IMR-90 (cell line): Measurements from ENCODE around the gene ACIN1. TPM values are rescaled to one million over a fixed set of nuclear protein-coding genes. Genes with fewer than 3 reads are reported as not detected.

Experiments
- ATAC-seq: fragments of 200-7000 bp; cut with Tn5 transposase; 2 replicates; pipeline ENCODE4 v1.9.1; 2020; ENCODE audit warnings: low read depth, mild to moderate bottlenecking, moderate library complexity
- BruUV-seq: library from RNA; stranded (reverse); fragments of 400-500 nt; replicated peaks from 2 replicates; lab custom pipeline; 2021; lab: Mats Ljungman, UMichigan
- CTCF ChIA-PET: fragments of 300-600 bp; formaldehyde crosslinking; extraction: SDS; loops from one replicate; lab custom pipeline; 2021; ENCODE audit warnings: antibody characterized with exemption; lab: Yijun Ruan, JAX
- POLR2A ChIA-PET: fragments of 300-600 bp; sonication (Branson Sonifier 250); formaldehyde crosslinking; loops from one replicate; lab custom pipeline; 2022; ENCODE audit warnings: antibody characterized with exemption; ENCODE audit not compliant: unreplicated experiment; lab: Charles Lee
- DNase-seq: peaks from one replicate; pipeline ENCODE4 v3.0.0; 2013
- H2AFZ ChIP-seq: replicated peaks from 2 replicates; pipeline ENCODE3; 2013; ENCODE audit warnings: low read length, mild to moderate bottlenecking; ENCODE audit not compliant: poor library complexity
- H2AK5ac ChIP-seq: 2 replicates; pipeline ENCODE4 v1.6.1; 2013; ENCODE audit warnings: low read depth, low read length, inconsistent platforms
- H2AK9ac ChIP-seq: replicated peaks from 2 replicates; pipeline ENCODE3; 2013; ENCODE audit warnings: mild to moderate bottlenecking, low read depth, low read length, moderate library complexity; ENCODE audit not compliant: poor library complexity
- H2BK120ac ChIP-seq: 2 replicates; pipeline ENCODE4 v1.6.1; 2013; ENCODE audit warnings: low read depth, low read length, inconsistent platforms
- H2BK15ac ChIP-seq: 3 replicates; pipeline ENCODE4 v1.6.1; 2013; ENCODE audit warnings: low read depth, low read length, inconsistent platforms
- H2BK20ac ChIP-seq: 2 replicates; pipeline ENCODE4 v1.6.1; 2013; ENCODE audit warnings: low read depth, mild to moderate bottlenecking, inconsistent platforms, low read length, moderate library complexity
- H2BK5ac ChIP-seq: 2 replicates; pipeline ENCODE4 v1.6.1; 2013; ENCODE audit warnings: mild to moderate bottlenecking, low read depth, low read length, inconsistent platforms; ENCODE audit not compliant: poor library complexity, severe bottlenecking
- H3K14ac ChIP-seq: replicated peaks from 2 replicates; pipeline ENCODE4 v1.6.1; 2013; ENCODE audit warnings: low read depth, low read length, inconsistent platforms
- H3K18ac ChIP-seq: 2 replicates; pipeline ENCODE4 v1.6.1; 2013; ENCODE audit warnings: low read depth, low read length, control low read depth
- H3K23ac ChIP-seq: 2 replicates; pipeline ENCODE4 v1.6.1; 2013; ENCODE audit warnings: low read depth, low read length, inconsistent platforms
- H3K27ac ChIP-seq: 2 replicates; pipeline ENCODE4 v1.5.1; 2013; ENCODE audit warnings: mild to moderate bottlenecking, control low read depth, low read length; ENCODE audit not compliant: insufficient read depth
- H3K27me3 ChIP-seq: 2 replicates; pipeline ENCODE4 v1.6.1; 2013; ENCODE audit warnings: low read length; ENCODE audit not compliant: control insufficient read depth, insufficient read depth
- H3K36me3 ChIP-seq: 2 replicates; pipeline ENCODE4 v1.6.1; 2013; ENCODE audit warnings: low read length, mixed read lengths; ENCODE audit not compliant: control insufficient read depth, insufficient read depth
- H3K4ac ChIP-seq: 2 replicates; pipeline ENCODE4 v1.6.1; 2013; ENCODE audit warnings: low read depth, low read length, inconsistent platforms
- H3K4me1 ChIP-seq: 2 replicates; pipeline ENCODE4 v1.6.1; 2013; ENCODE audit warnings: low read length, mixed read lengths; ENCODE audit not compliant: control insufficient read depth, insufficient read depth
- H3K4me2 ChIP-seq: 2 replicates; pipeline ENCODE4 v1.6.1; 2013; ENCODE audit warnings: low read depth, mild to moderate bottlenecking, control low read depth, low read length, moderate library complexity
- H3K4me3 ChIP-seq: 2 replicates; pipeline ENCODE4 v1.5.1; 2013; ENCODE audit warnings: low read depth, mild to moderate bottlenecking, control low read depth, low read length, moderate library complexity; ENCODE audit not compliant: insufficient read depth
- H3K56ac ChIP-seq: 2 replicates; pipeline ENCODE4 v1.6.1; 2013; ENCODE audit warnings: low read length, inconsistent platforms; ENCODE audit not compliant: insufficient read depth; ENCODE audit errors: extremely low read depth
- H3K79me1 ChIP-seq, 2 experiments: 2 replicates each; pipeline ENCODE4 v1.6.1; 2013; ENCODE audit warnings: low read length in 2 of 2, inconsistent platforms in 1 of 2, low read depth in 1 of 2
- H3K9ac ChIP-seq: 2 replicates; pipeline ENCODE4 v1.6.1; 2013; ENCODE audit warnings: low read depth, low read length, control low read depth
- H3K9me1 ChIP-seq: 2 replicates; pipeline ENCODE4 v1.6.1; 2013; ENCODE audit warnings: low read length, inconsistent platforms; ENCODE audit not compliant: insufficient read depth
- H3K9me3 ChIP-seq: 2 replicates; pipeline ENCODE4 v1.6.1; 2013; ENCODE audit warnings: low read length; ENCODE audit not compliant: control insufficient read depth, insufficient read depth
- H4K20me1 ChIP-seq: 2 replicates; pipeline ENCODE4 v1.6.1; 2013; ENCODE audit warnings: low read length, inconsistent platforms; ENCODE audit not compliant: insufficient read depth
- H4K5ac ChIP-seq: 2 replicates; pipeline ENCODE4 v1.6.1; 2013; ENCODE audit warnings: mild to moderate bottlenecking, low read depth, low read length, control low read depth
- H4K8ac ChIP-seq, 2 experiments: 2 replicates each; pipeline ENCODE4 v1.6.1; 2013; ENCODE audit warnings: low read depth in 2 of 2, low read length in 2 of 2, control low read depth in 1 of 2, inconsistent platforms in 1 of 2
- H4K91ac ChIP-seq: 2 replicates; pipeline ENCODE4 v1.6.1; 2013; ENCODE audit warnings: low read depth, low read length, inconsistent platforms; ENCODE audit not compliant: insufficient read depth
- MAZ ChIP-seq: IDR thresholded peaks from 2 replicates; pipeline ENCODE4 v1.6.1; 2012; ENCODE audit warnings: low read depth, mild to moderate bottlenecking, low read length, improper control_type of control experiment, moderate library complexity, borderline replicate concordance
- NFE2L2 ChIP-seq: fragments of 150-350 bp; IDR thresholded peaks from 2 replicates; pipeline ENCODE4 v1.6.1; 2016; ENCODE audit warnings: low read depth, mild to moderate bottlenecking, low read length
- RCOR1 ChIP-seq: IDR thresholded peaks from 2 replicates; pipeline ENCODE4 v1.6.1; 2012; ENCODE audit warnings: mild to moderate bottlenecking, low read length, improper control_type of control experiment; ENCODE audit not compliant: insufficient replicate concordance
- WGBS, 2 experiments: methylation state at CpG; one replicate each; pipeline versions ENCODE4 v1.1.5 to v1.1.7; 2013; ENCODE audit warnings: missing lambda C conversion rate in 2 of 2; ENCODE audit not compliant: insufficient read length in 1 of 2; ENCODE audit errors: extremely low coverage in 2 of 2; 5-methylcytosine and 5-hydroxymethylcytosine counted together
- dilution Hi-C: fragments of 300-500 bp; cut with HindIII; formaldehyde crosslinking; loops from one replicate; pipeline ENCODE4 v1.14.3; 2018; ENCODE audit warnings: low sequenced_read_pairs; ENCODE audit not compliant: unreplicated experiment
- in situ Hi-C: fragments of 300-500 bp; cut with MboI; formaldehyde crosslinking; loops from 3 replicates; pipeline ENCODE4 v1.14.3; 2019; ENCODE audit warnings: low sequenced_read_pairs, inconsistent platforms, mixed read lengths
- intact Hi-C: fragments of 100-400 bp; cut with micrococcal nuclease; formaldehyde crosslinking; loops from 2 replicates; pipeline ENCODE4 v1.10.0; 2022
- polyA plus RNA-seq, 3 experiments: library from polyadenylated mRNA; depleted of rRNA; stranded (reverse); fragments of >200 nt; gene quantifications; 2 replicates each; pipeline ENCODE4 v1.2.3, GENCODE V29; 2012; ENCODE audit warnings: low replicate concordance in 1 of 3
- total RNA-seq: library from RNA; depleted of rRNA; stranded (reverse); fragments of >200 nt; gene quantifications from 2 replicates; pipeline ENCODE4 v1.2.3, GENCODE V29; 2012

The ACIN1 gene
- total and polyA plus RNA-seq, 2 of the 4 experiments (the other 2 are of a cell fraction) = 73.8 to 185 TPM

DNA sequence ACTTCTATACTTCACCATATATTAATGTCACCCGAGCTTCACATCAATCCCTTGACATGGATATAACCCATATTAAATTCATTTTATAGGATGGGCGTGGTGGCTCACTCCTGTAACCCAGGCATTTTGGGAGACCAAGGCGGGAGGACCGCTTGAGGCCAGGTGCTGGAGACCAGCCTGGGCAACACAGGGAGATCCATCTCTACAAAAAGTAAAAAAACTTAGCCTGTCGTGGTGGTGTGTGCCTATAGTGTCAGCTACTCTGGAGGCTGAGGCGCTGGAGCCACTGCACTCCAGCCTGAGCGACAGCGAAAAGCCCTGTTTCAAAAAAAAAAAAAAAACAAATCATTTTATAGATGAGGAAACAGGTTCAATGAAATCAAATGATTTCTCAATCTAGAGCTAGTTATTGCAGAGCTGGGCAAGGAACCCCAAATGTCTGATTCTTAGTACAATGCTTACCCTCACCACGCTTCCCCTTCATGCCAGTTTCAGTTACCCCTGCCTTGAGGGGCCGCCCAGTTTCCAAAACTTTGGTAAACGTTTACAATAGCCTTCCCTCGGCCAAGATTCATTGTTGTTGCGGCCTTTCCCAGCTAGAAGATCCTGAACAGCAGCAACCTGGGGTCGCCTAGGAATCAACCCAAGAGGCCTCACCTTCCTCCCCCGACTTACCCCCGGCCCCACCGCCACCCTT lies 61.0 kb downstream of the ACIN1 start:
- TSS peak; percentile 70 for BruUV-seq
- Histone ChIP-seq H3K14ac (peak overlapping the region; percentile 97), H2BK120ac (peak overlapping the region; percentile 48; the same call in 1 of the 2 replicates), H3K18ac (no peak overlapping the region), H2BK15ac (no peak overlapping the region), H2BK20ac (no peak overlapping the region), H3K4ac (peak overlapping the region; percentile 91), H2BK5ac (peak overlapping the region; percentile 90), H4K5ac (peak overlapping the region; percentile 6; the same call in 1 of the 2 replicates), H3K56ac (peak overlapping the region; percentile 87), H3K36me3 (peaks cover 11% of the 10 kb centered on the region), H3K23ac (peak overlapping the region; percentile 80; the same call in 1 of the 2 replicates), H3K27ac (peak overlapping the region; percentile 84), H2AK9ac (peak overlapping the region; percentile 98), H3K79me1 (peaks cover 24 to 40% of the 10 kb centered on the region in 2 experiments), H2AFZ (peak overlapping the region; percentile 91), H3K9me1 (peaks cover 5% of the 10 kb centered on the region; the same call in 1 of the 2 replicates), H3K4me2 (peak overlapping the region; percentile 90), H4K8ac (peak overlapping the region; percentile 59 to 100), H4K20me1 (0 out of 2 replicates have a peak, but pooled peaks cover 2% of the 10 kb centered on the region), H3K27me3 (no peaks in the 10 kb centered on the region), H3K9ac (peak overlapping the region; percentile 89), H4K91ac (peak overlapping the region; percentile 99), H3K4me3 (peak overlapping the region; percentile 70), H2AK5ac (peak overlapping the region; percentile 36; the same call in 1 of the 2 replicates), H3K4me1 (peaks cover 6% of the 10 kb centered on the region), H3K9me3 (no peaks in the 10 kb centered on the region)
- dilution Hi-C loops = no loop called here
- POLR2A ChIA-PET = interaction anchor here (0.6 to 0.7 kb wide), 2 partner anchors 52 to 248 kb away, joined by 3 to 10 read pairs; partner anchors contain the start of gene AJUBA
- CTCF ChIA-PET = interaction anchor here (1.4 kb wide), 1 partner anchor 35 kb away, joined by 4 read pairs; no protein-coding TSS in a partner anchor
- in situ Hi-C loops = no loop called here
- WGBS, 2 experiments = 7 to 100% methylated on average over 1 to 4 of the region's 17 CpGs
- no peak for TF ChIP-seq RCOR1
- no peak for TF ChIP-seq NFE2L2
- TF ChIP-seq MAZ = no peak
- DNase-seq (no peak), ATAC-seq (no peak)
- intact Hi-C loops = loop anchor here (2.0 kb wide), 1 partner anchor 27 kb away; no protein-coding TSS in a partner anchor
